OCI-LY7 (cell line): ENCODE results near the gene NXN.

Experiments used
- CTCF ChIP-seq: fragments of 200-600 bp; sonication (generic); conservative IDR thresholded peaks from 2 replicates; pipeline ENCODE4 v1.5.1; 2014; ENCODE audit warnings: mild to moderate bottlenecking, antibody characterized with exemption, low read length, moderate library complexity, mixed read lengths
- EZH2phosphoT487 ChIP-seq: fragments of 200-600 bp; sonication (generic); IDR thresholded peaks from 2 replicates; pipeline ENCODE4 v1.6.1; 2018; ENCODE audit warnings: low read depth, borderline replicate concordance, mild to moderate bottlenecking, mixed run types, antibody characterized with exemption, low read length, moderate library complexity, mixed read lengths

GRCh38 chr17:968812-969730 is 10.5 kb downstream of the NXN start:
- TF ChIP-seq CTCF (no peak), EZH2phosphoT487 (no peak)
